ENCODE results near the gene PRRX2. TPM values are rescaled to one million over a fixed set of nuclear protein-coding genes. Genes with fewer than 3 reads are reported as not detected.

PRRX2 gene
- total and polyA plus RNA-seq, 2 of the 4 experiments (the other 2 are of a cell fraction) = 12.7 to 35.5 TPM

- peak overlapping the region; percentile 68 for H2AFZ ChIP-seq (replicated peaks; ENCODE audit: low read length, poor library complexity)
- no peaks in the 10 kb centered on the region; a peak in 2 of 4 replicates for H3K79me1 ChIP-seq (ENCODE audit: low read depth in 1 of 2, low read length in 2 of 2)
- H4K91ac ChIP-seq (ENCODE audit: insufficient read depth, low read depth, low read length) = peak overlapping the region; percentile 27; the same call in 1 of the 2 replicates
- H4K5ac ChIP-seq (ENCODE audit: low read depth, low read length) = peak overlapping the region; percentile 47
- H4K8ac ChIP-seq (ENCODE audit: low read depth in 2 of 2, low read length in 2 of 2) = peak overlapping the region; percentile 15 to 47; a peak in 3 of 4 replicates
- H3K4me1 ChIP-seq (ENCODE audit: control insufficient read depth, insufficient read depth, low read length) = peaks cover 8% of the 10 kb centered on the region; the same call in 1 of the 2 replicates
- H3K4me2 ChIP-seq (ENCODE audit: low read depth, low read length) = peak overlapping the region; percentile 18
- H3K23ac ChIP-seq (ENCODE audit: low read depth, low read length) = peak overlapping the region; percentile 37; the same call in 1 of the 2 replicates
- peaks cover 16% of the 10 kb centered on the region for H3K36me3 ChIP-seq (ENCODE audit: control insufficient read depth, insufficient read depth, low read length)
- peak overlapping the region; percentile 20 for H2AK9ac ChIP-seq (replicated peaks; ENCODE audit: low read depth, low read length, poor library complexity)
- 0% methylated on average over 2 of the region's 23 CpGs; no CpG with 5 or more reads in 1 of the 2 experiments for WGBS, 2 experiments (ENCODE audit: extremely low coverage in 2 of 2, insufficient read length in 1 of 2)
- H2BK15ac ChIP-seq (ENCODE audit: low read depth, low read length) = 0 out of 3 replicates have a peak overlapping the region, but pooled peaks have one; percentile 31
- no peaks in the 10 kb centered on the region for H3K27me3 ChIP-seq (ENCODE audit: control insufficient read depth, insufficient read depth, low read length)
- H3K4ac ChIP-seq (ENCODE audit: low read depth, low read length) = peak overlapping the region; percentile 77
- H4K20me1 ChIP-seq (ENCODE audit: insufficient read depth, low read length) = no peaks in the 10 kb centered on the region; the same call in 1 of the 2 replicates
- 0 out of 2 replicates have a peak overlapping the region, but pooled peaks have one; percentile 11 for H3K56ac ChIP-seq (ENCODE audit: extremely low read depth, insufficient read depth, low read length)
- no peak overlapping the region for H3K9ac ChIP-seq (ENCODE audit: low read depth, low read length)
- POLR2A ChIA-PET (ENCODE audit: unreplicated experiment) = interaction anchor here (0.6 to 0.7 kb wide), 4 partner anchors 29 to 440 kb away, joined by 3 to 17 read pairs (median 4); no protein-coding TSS in a partner anchor
- peak overlapping the region; percentile 83 for H2BK120ac ChIP-seq (ENCODE audit: low read depth, low read length)
- in situ Hi-C loops (cut with MboI; ENCODE audit: low sequenced_read_pairs) (no loop called here), dilution Hi-C loops (cut with HindIII; ENCODE audit: low sequenced_read_pairs, unreplicated experiment) (no loop called here), intact Hi-C loops (cut with micrococcal nuclease) (loop anchor here (1.0 kb wide), 1 partner anchor 84 kb away; the partner anchor contains the start of gene ASB6)
- H3K9me3 ChIP-seq (ENCODE audit: control insufficient read depth, insufficient read depth, low read length) = no peaks in the 10 kb centered on the region
- ATAC-seq (ENCODE audit: low read depth) (peak; percentile 96), DNase-seq (peak; percentile 78)
- peak overlapping the region; percentile 43; the same call in 1 of the 2 replicates for H2BK20ac ChIP-seq (ENCODE audit: low read depth, low read length)
- CTCF ChIA-PET = interaction anchor here (0.7 to 4.9 kb wide), 11 partner anchors 9 to 84 kb away, joined by 3 to 13 read pairs (median 7); no protein-coding TSS in a partner anchor
- peak overlapping the region; percentile 48; the same call in 1 of the 2 replicates for H2AK5ac ChIP-seq (ENCODE audit: low read depth, low read length)
- peaks cover 11% of the 10 kb centered on the region; the same call in 1 of the 2 replicates for H3K9me1 ChIP-seq (ENCODE audit: insufficient read depth, low read length)
- no peak overlapping the region for H3K4me3 ChIP-seq (ENCODE audit: insufficient read depth, low read depth, low read length)
- H3K18ac ChIP-seq (ENCODE audit: low read depth, low read length) = peak overlapping the region; percentile 6; the same call in 1 of the 2 replicates
- H3K27ac ChIP-seq (ENCODE audit: insufficient read depth, low read length) = peak overlapping the region; percentile 42; the same call in 1 of the 2 replicates
- H3K14ac ChIP-seq (replicated peaks; ENCODE audit: low read depth, low read length) = peak overlapping the region; percentile 54; the same call in 1 of the 2 replicates
- BruUV-seq (replicated peaks) = no TSS peak
- H2BK5ac ChIP-seq (ENCODE audit: low read depth, low read length, poor library complexity, severe bottlenecking) = no peak overlapping the region
- TF ChIP-seq ELK1 (IDR thresholded peaks at IDR 0.05; ENCODE audit: borderline replicate concordance, low read depth, low read length) (no peak), RAD21 (IDR thresholded peaks at IDR 0.05; ENCODE audit: low read length) (peak; percentile 77), NFE2L2 (IDR thresholded peaks at IDR 0.05; ENCODE audit: low read depth, low read length) (no peak), RFX5 (IDR thresholded peaks at IDR 0.05; ENCODE audit: low read depth, low read length) (no peak), RCOR1 (IDR thresholded peaks at IDR 0.05; ENCODE audit: insufficient replicate concordance, low read length) (no peak), SMC3 (IDR thresholded peaks at IDR 0.05; ENCODE audit: low read depth, low read length) (peak; percentile 81), BHLHE40 (IDR thresholded peaks at IDR 0.05; ENCODE audit: low read depth, low read length) (no peak), CHD1 (IDR thresholded peaks at IDR 0.05; ENCODE audit: low read depth, low read length) (no peak), MXI1 (IDR thresholded peaks at IDR 0.05; ENCODE audit: borderline replicate concordance, low read depth, low read length) (no peak), CTCF (conservative IDR thresholded peaks at IDR 0.05; ENCODE audit: low read depth, low read length) (peak; percentile 88), USF2 (IDR thresholded peaks at IDR 0.05; ENCODE audit: low read depth, low read length) (no peak), FOS (IDR thresholded peaks at IDR 0.05; ENCODE audit: low read depth, low read length) (no peak)
Observed at GRCh38 chr9:129726322-129727160, 61.1 kb downstream of the PRRX2 start.

Measured in IMR-90 (cell line).